ENCODE measurements around the gene ZEB1. TPM values are rescaled to one million over a fixed set of nuclear protein-coding genes. Genes with fewer than 3 reads are reported as not detected.

ZEB1 gene
- total RNA-seq, 5 donors from 2014 or later (not counting 1 experiment from before 2014, with no cell fraction given), result 39.9 to 125 (median 48.4) TPM

DNA sequence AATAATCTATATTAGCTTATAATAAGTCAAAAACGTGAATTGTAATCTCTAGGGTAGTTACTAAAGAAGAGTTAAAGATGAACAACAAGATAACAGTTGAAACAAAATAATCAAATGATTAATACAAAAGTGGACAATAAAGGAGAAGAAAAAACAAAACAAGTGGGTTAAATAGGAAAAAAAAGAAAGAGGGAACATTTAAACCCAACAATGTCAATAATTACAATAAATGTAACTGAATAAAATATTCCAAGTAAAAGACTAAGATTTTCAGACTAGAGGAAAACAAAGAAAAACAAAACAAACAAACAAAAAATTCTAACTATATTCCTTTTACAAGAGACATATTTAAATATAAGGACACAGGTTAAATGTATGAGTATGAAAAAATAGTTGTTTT lies 38.0 kb upstream of the ZEB1 start:
- H3K27ac ChIP-seq (ENCODE audit: low read length), result no peak overlapping the region
- H3K4me3 ChIP-seq (ENCODE audit: control insufficient read depth in 1 of 2, extremely low read depth in 1 of 2, low read length in 1 of 2), result no peak overlapping the region
- ChIA-PET POLR2A (no interaction called here), CTCF (no interaction called here)
- no peaks in the 10 kb centered on the region for H3K9me3 ChIP-seq
- H3K4me1 ChIP-seq (ENCODE audit: control insufficient read depth in 1 of 2, extremely low read depth in 1 of 2, insufficient read depth in 2 of 2, low read length in 2 of 2), result no peaks in the 10 kb centered on the region
- Mint-ChIP-seq H3K4me3 (no peak overlapping the region), H3K27ac (no peak overlapping the region), H3K9me3 (peaks cover 0 to 12% (median 7%) of the 10 kb centered on the region in 3 donors), H3K4me1 (no peaks in the 10 kb centered on the region), H3K36me3 (no peaks in the 10 kb centered on the region), H3K27me3 (no peaks in the 10 kb centered on the region)
- WGBS (ENCODE audit: insufficient coverage), result no CpG with 5 or more reads among the region's 1 CpG
- no peaks in the 10 kb centered on the region for H3K27me3 ChIP-seq (replicated peaks in 1 of 2; ENCODE audit: control insufficient read depth in 2 of 2, extremely low read depth in 1 of 2, insufficient read depth in 2 of 2, low read length in 1 of 2)
- H3K36me3 ChIP-seq (ENCODE audit: control insufficient read depth in 2 of 2, extremely low read depth in 1 of 2, insufficient read depth in 1 of 2, low read length in 1 of 2), result no peaks in the 10 kb centered on the region
- ATAC-seq (replicated peaks in 1 of 4) (no peak), DNase-seq (no peak)

DNA sequence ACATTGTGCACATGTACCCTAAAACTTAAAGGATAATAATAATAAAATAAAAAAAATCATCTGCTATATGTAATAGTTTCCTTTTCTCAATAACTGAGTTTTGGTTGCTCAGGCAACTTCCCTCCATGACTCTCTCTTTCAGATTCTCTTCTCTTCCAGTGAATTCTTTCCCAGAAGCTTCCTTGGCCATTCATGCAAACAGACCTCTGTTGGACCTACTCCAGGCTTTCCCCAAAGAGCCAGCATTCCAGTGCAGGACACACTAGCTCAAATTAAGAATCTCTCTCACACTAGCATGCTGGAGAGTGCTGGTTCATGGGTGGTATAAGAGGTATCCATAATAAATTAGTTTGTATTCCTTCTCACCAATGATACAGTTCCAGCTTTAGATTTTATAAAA lies 31.0 kb upstream of the ZEB1 start:
- ChIA-PET CTCF (no interaction called here), POLR2A (interaction anchor here in 1 of 2 donors (0.6 kb wide), 1 partner anchor 1237 kb away, joined by 3 read pairs; no protein-coding TSS in a partner anchor)
- Mint-ChIP-seq H3K4me3 (no peak overlapping the region), H3K4me1 (no peaks in the 10 kb centered on the region), H3K27me3 (no peaks in the 10 kb centered on the region), H3K9me3 (no peaks in the 10 kb centered on the region), H3K36me3 (no peaks in the 10 kb centered on the region), H3K27ac (no peak overlapping the region)
- Histone ChIP-seq H3K9me3 (no peaks in the 10 kb centered on the region), H3K36me3 (ENCODE audit: control insufficient read depth in 2 of 2, extremely low read depth in 1 of 2, insufficient read depth in 1 of 2, low read length in 1 of 2) (no peaks in the 10 kb centered on the region), H3K4me3 (ENCODE audit: control insufficient read depth in 1 of 2, extremely low read depth in 1 of 2, low read length in 1 of 2) (no peak overlapping the region), H3K27ac (ENCODE audit: low read length) (no peak overlapping the region), H3K27me3 (replicated peaks in 1 of 2; ENCODE audit: control insufficient read depth in 2 of 2, extremely low read depth in 1 of 2, insufficient read depth in 2 of 2, low read length in 1 of 2) (no peaks in the 10 kb centered on the region), H3K4me1 (ENCODE audit: control insufficient read depth in 1 of 2, extremely low read depth in 1 of 2, insufficient read depth in 2 of 2, low read length in 2 of 2) (no peaks in the 10 kb centered on the region)
- ATAC-seq (replicated peaks in 1 of 4) (no peak), DNase-seq (no peak)

DNA sequence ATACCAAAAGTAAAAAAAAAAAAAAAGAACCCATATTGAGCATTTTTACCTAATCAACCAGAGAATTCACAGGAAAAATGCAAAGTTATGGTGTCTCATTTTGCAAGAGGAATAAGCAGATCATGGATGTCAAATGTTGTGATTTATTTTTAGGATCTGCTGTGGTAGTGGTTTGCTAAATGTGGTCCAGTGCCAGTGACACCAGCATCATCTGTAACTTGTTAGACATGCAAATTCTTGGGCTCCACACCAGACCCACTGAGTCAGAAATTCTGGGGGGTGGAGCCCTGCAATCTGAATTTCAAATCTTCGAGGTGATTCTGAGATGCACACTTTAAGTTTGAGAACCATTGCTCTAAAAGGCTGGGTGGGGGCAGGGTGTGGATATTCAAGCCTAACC lies 30.1 kb upstream of the ZEB1 start:
- H3K4me1 ChIP-seq (ENCODE audit: control insufficient read depth in 1 of 2, extremely low read depth in 1 of 2, insufficient read depth in 2 of 2, low read length in 2 of 2), result no peaks in the 10 kb centered on the region
- H3K27me3 ChIP-seq (replicated peaks in 1 of 2; ENCODE audit: control insufficient read depth in 2 of 2, extremely low read depth in 1 of 2, insufficient read depth in 2 of 2, low read length in 1 of 2), result no peaks in the 10 kb centered on the region
- H3K36me3 Mint-ChIP-seq, result no peaks in the 10 kb centered on the region
- H3K4me3 ChIP-seq (ENCODE audit: control insufficient read depth in 1 of 2, extremely low read depth in 1 of 2, low read length in 1 of 2), result no peak overlapping the region
- no peaks in the 10 kb centered on the region for H3K4me1 Mint-ChIP-seq
- ATAC-seq (replicated peaks in 1 of 4) (no peak), DNase-seq (no peak)
- H3K27ac Mint-ChIP-seq, result no peak overlapping the region
- no peak overlapping the region for H3K4me3 Mint-ChIP-seq
- no peak overlapping the region for H3K27ac ChIP-seq (ENCODE audit: low read length)
- no peaks in the 10 kb centered on the region for H3K9me3 ChIP-seq
- no peaks in the 10 kb centered on the region for H3K27me3 Mint-ChIP-seq
- POLR2A ChIA-PET, result no interaction called here
- CTCF ChIA-PET, result interaction anchor here in 1 of 2 donors (0.6 kb wide), 1 partner anchor 258 kb away, joined by 4 read pairs; the partner anchor contains the start of gene ZNF438
- WGBS (ENCODE audit: insufficient coverage), result 83% methylated on average over 1 of the region's 1 CpG
- no peaks in the 10 kb centered on the region for H3K36me3 ChIP-seq (ENCODE audit: control insufficient read depth in 2 of 2, extremely low read depth in 1 of 2, insufficient read depth in 1 of 2, low read length in 1 of 2)
- H3K9me3 Mint-ChIP-seq, result no peaks in the 10 kb centered on the region

DNA sequence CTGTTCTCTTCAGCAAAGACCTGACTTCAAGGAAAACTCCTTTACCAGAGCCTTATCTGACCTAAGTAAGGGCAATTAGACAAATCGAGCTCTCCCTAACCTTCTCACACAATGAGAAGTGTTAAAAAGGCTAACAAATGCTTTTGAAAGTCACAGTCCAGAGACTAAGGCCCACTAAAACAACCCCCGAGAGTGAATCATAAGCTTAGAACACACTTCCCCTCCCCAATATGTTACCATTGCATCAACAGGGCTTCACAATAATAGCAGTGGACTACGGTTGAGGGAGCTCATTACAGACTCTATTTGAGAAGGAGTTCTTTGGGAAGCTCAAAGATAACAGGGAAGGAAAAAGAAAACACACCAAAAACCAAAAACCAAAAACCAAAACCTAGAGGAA lies 28.6 kb upstream of the ZEB1 start:
- no peaks in the 10 kb centered on the region for H3K36me3 Mint-ChIP-seq
- no peaks in the 10 kb centered on the region for H3K9me3 Mint-ChIP-seq
- Histone ChIP-seq H3K36me3 (ENCODE audit: control insufficient read depth in 2 of 2, extremely low read depth in 1 of 2, insufficient read depth in 1 of 2, low read length in 1 of 2) (no peaks in the 10 kb centered on the region), H3K9me3 (no peaks in the 10 kb centered on the region), H3K27me3 (replicated peaks in 1 of 2; ENCODE audit: control insufficient read depth in 2 of 2, extremely low read depth in 1 of 2, insufficient read depth in 2 of 2, low read length in 1 of 2) (no peaks in the 10 kb centered on the region), H3K27ac (ENCODE audit: low read length) (no peak overlapping the region), H3K4me3 (ENCODE audit: control insufficient read depth in 1 of 2, extremely low read depth in 1 of 2, low read length in 1 of 2) (no peak overlapping the region), H3K4me1 (ENCODE audit: control insufficient read depth in 1 of 2, extremely low read depth in 1 of 2, insufficient read depth in 2 of 2, low read length in 2 of 2) (no peaks in the 10 kb centered on the region)
- H3K4me3 Mint-ChIP-seq, result no peak overlapping the region
- H3K27ac Mint-ChIP-seq, result no peak overlapping the region
- no peaks in the 10 kb centered on the region for H3K27me3 Mint-ChIP-seq
- CTCF ChIA-PET, result interaction anchor here in 1 of 2 donors (0.6 kb wide), 1 partner anchor 104 kb away, joined by 3 read pairs; no protein-coding TSS in a partner anchor
- POLR2A ChIA-PET, result interaction anchor here in 1 of 2 donors (0.5 kb wide), 1 partner anchor 21 kb away, joined by 6 read pairs; no protein-coding TSS in a partner anchor
- ATAC-seq (replicated peaks in 1 of 4), result no peak
- DNase-seq, result no peak
- H3K4me1 Mint-ChIP-seq, result no peaks in the 10 kb centered on the region
- WGBS (ENCODE audit: insufficient coverage), result 83% methylated on average over 1 of the region's 3 CpGs

DNA sequence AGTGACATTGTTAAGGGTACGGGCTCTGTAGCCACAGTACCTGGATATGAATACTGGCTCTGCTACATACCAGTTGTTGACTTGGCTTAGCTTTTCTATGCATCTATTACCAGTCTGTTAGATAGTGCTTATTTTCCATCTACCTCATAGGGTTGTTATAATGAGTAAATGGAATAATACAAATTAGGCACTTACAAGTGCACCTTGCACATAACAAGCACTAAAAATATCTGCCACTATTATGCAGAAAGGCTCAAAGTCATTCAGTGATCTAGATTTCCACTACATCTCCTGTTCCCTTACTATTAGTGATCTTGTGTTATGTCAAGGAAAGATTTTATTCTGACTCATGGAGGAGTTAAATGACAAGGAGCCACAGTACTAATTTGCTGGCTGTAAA lies 27.9 kb upstream of the ZEB1 start:
- POLR2A ChIA-PET, result interaction anchor here in 1 of 2 donors (0.5 to 0.6 kb wide), 2 partner anchors 20 to 54 kb away, joined by 3 to 6 read pairs; no protein-coding TSS in a partner anchor
- Histone ChIP-seq H3K4me3 (ENCODE audit: control insufficient read depth in 1 of 2, extremely low read depth in 1 of 2, low read length in 1 of 2) (no peak overlapping the region), H3K36me3 (ENCODE audit: control insufficient read depth in 2 of 2, extremely low read depth in 1 of 2, insufficient read depth in 1 of 2, low read length in 1 of 2) (no peaks in the 10 kb centered on the region), H3K27me3 (replicated peaks in 1 of 2; ENCODE audit: control insufficient read depth in 2 of 2, extremely low read depth in 1 of 2, insufficient read depth in 2 of 2, low read length in 1 of 2) (no peaks in the 10 kb centered on the region), H3K9me3 (no peaks in the 10 kb centered on the region), H3K4me1 (ENCODE audit: control insufficient read depth in 1 of 2, extremely low read depth in 1 of 2, insufficient read depth in 2 of 2, low read length in 2 of 2) (no peaks in the 10 kb centered on the region), H3K27ac (ENCODE audit: low read length) (no peak overlapping the region)
- no peaks in the 10 kb centered on the region for H3K4me1 Mint-ChIP-seq
- no peak overlapping the region for H3K27ac Mint-ChIP-seq
- H3K9me3 Mint-ChIP-seq, result no peaks in the 10 kb centered on the region
- no CpG with 5 or more reads among the region's 1 CpG for WGBS (ENCODE audit: insufficient coverage)
- H3K4me3 Mint-ChIP-seq, result no peak overlapping the region
- ATAC-seq (replicated peaks in 1 of 4) (no peak), DNase-seq (no peak)
- no peaks in the 10 kb centered on the region for H3K36me3 Mint-ChIP-seq
- CTCF ChIA-PET, result interaction anchor here in 1 of 2 donors (0.6 kb wide), 1 partner anchor 103 kb away, joined by 3 read pairs; no protein-coding TSS in a partner anchor
- no peaks in the 10 kb centered on the region for H3K27me3 Mint-ChIP-seq

DNA sequence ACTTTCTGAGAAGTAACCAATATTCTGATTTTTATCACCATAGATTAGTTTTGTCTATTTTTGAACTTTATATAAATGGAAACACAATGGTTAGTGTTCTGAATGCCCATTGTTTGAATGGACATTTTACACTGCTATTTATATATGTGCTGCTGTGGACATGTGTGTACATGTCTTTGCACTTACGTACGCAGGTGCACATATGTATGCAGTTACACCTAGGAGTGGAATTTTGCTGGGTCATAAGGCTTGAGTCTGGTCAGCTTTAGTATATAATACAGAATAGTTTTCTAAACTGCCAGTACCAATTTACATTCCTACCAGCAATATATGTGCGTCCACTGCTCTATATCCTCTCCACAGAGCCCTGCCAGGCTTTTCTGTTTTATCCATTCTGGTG lies 24.5 kb upstream of the ZEB1 start:
- WGBS (ENCODE audit: insufficient coverage), result no CpG with 5 or more reads among the region's 3 CpGs
- POLR2A ChIA-PET, result no interaction called here
- no peak for ATAC-seq (replicated peaks in 1 of 4)

DNA sequence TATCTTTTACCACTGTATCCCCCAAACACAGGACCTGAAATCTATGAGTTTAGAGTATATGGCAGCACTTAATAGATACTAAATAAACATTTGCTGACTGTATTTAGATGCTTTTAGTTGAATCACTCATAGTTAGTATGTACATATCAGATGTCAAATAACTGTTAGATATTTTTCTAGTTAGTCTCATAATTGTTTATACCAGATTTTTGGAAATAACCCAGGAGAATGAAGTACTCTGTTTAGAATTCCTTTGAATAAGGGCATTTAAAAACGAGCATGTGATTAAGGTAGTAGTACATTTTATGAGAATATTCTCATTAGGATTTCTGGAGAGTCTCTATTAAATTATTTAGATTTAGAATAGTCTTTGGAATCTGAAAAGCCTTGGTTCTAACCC lies 22.3 kb upstream of the ZEB1 start:
- H3K27me3 ChIP-seq (replicated peaks in 1 of 2; ENCODE audit: control insufficient read depth in 2 of 2, extremely low read depth in 1 of 2, insufficient read depth in 2 of 2, low read length in 1 of 2), result no peaks in the 10 kb centered on the region
- Mint-ChIP-seq H3K36me3 (no peaks in the 10 kb centered on the region), H3K27ac (no peak overlapping the region), H3K27me3 (no peaks in the 10 kb centered on the region), H3K9me3 (peaks cover 0 to 7% (median 0%) of the 10 kb centered on the region in 3 donors), H3K4me1 (peaks cover 0 to 4% (median 3%) of the 10 kb centered on the region in 3 donors), H3K4me3 (no peak overlapping the region)
- CTCF ChIA-PET, result no interaction called here
- POLR2A ChIA-PET, result no interaction called here
- no peak overlapping the region for H3K4me3 ChIP-seq (ENCODE audit: control insufficient read depth in 1 of 2, extremely low read depth in 1 of 2, low read length in 1 of 2)
- no CpG with 5 or more reads among the region's 1 CpG for WGBS (ENCODE audit: insufficient coverage)
- no peaks in the 10 kb centered on the region for H3K9me3 ChIP-seq
- no peak for ATAC-seq (replicated peaks in 1 of 4)
- no peaks in the 10 kb centered on the region for H3K4me1 ChIP-seq (ENCODE audit: control insufficient read depth in 1 of 2, extremely low read depth in 1 of 2, insufficient read depth in 2 of 2, low read length in 2 of 2)
- H3K36me3 ChIP-seq (ENCODE audit: control insufficient read depth in 2 of 2, extremely low read depth in 1 of 2, insufficient read depth in 1 of 2, low read length in 1 of 2), result no peaks in the 10 kb centered on the region
- no peak overlapping the region for H3K27ac ChIP-seq (ENCODE audit: low read length)
- no peak for DNase-seq

More for the DNA sequence above, 24.5 kb upstream of the ZEB1 start:
- Mint-ChIP-seq H3K36me3 (no peaks in the 10 kb centered on the region), H3K27ac (no peak overlapping the region), H3K27me3 (no peaks in the 10 kb centered on the region), H3K4me3 (no peak overlapping the region), H3K4me1 (peaks cover 0 to 4% (median 3%) of the 10 kb centered on the region in 3 donors), H3K9me3 (no peaks in the 10 kb centered on the region)
- Histone ChIP-seq H3K4me1 (ENCODE audit: control insufficient read depth in 1 of 2, extremely low read depth in 1 of 2, insufficient read depth in 2 of 2, low read length in 2 of 2) (no peaks in the 10 kb centered on the region), H3K27ac (ENCODE audit: low read length) (no peak overlapping the region), H3K27me3 (replicated peaks in 1 of 2; ENCODE audit: control insufficient read depth in 2 of 2, extremely low read depth in 1 of 2, insufficient read depth in 2 of 2, low read length in 1 of 2) (no peaks in the 10 kb centered on the region), H3K36me3 (ENCODE audit: control insufficient read depth in 2 of 2, extremely low read depth in 1 of 2, insufficient read depth in 1 of 2, low read length in 1 of 2) (no peaks in the 10 kb centered on the region), H3K4me3 (ENCODE audit: control insufficient read depth in 1 of 2, extremely low read depth in 1 of 2, low read length in 1 of 2) (no peak overlapping the region), H3K9me3 (no peaks in the 10 kb centered on the region)
- CTCF ChIA-PET, result no interaction called here
- DNase-seq, result no peak

All from T-cell (primary cell).